HG02884 (cell line): ENCODE data around the gene MGAT1.
"Not testable (repeated sequence)": the region's sequence is repeated elsewhere in the genome, so short reads cannot be mapped to it uniquely, and the experiment has no call there.

ENCODE experiments used
- ATAC-seq: cut with Tn5 transposase; IDR thresholded peaks from one replicate; pipeline ENCODE4 v1.9.1; 2021; ENCODE audit warnings: mild to moderate bottlenecking, moderate library complexity; ENCODE audit not compliant: unreplicated experiment

Gene MGAT1

GRCh38 chr5:180786531-180787398, 15.8 kb downstream of the MGAT1 start:
- no peak for ATAC-seq

- ATAC-seq = no peak
Observed at GRCh38 chr5:180785794-180786221, 16.8 kb downstream of the MGAT1 start.

- no peak for ATAC-seq
Observed at GRCh38 chr5:180785121-180785781, 17.4 kb downstream of the MGAT1 start.

GRCh38 chr5:180784497-180785097, 18.0 kb downstream of the MGAT1 start:
- ATAC-seq = no peak

- no peak for ATAC-seq
Observed at GRCh38 chr5:180783340-180784052, 19.1 kb downstream of the MGAT1 start.

GRCh38 chr5:180782748-180783147, 19.9 kb downstream of the MGAT1 start:
- no peak for ATAC-seq

GRCh38 chr5:180781900-180782326, 20.7 kb downstream of the MGAT1 start:
- not testable (repeated sequence) for ATAC-seq

GRCh38 chr5:180779985-180780610, 22.5 kb downstream of the MGAT1 start:
- ATAC-seq = no peak

- ATAC-seq = no peak
Observed at GRCh38 chr5:180777475-180777874, 25.1 kb downstream of the MGAT1 start.

- no peak for ATAC-seq
Observed at GRCh38 chr5:180776376-180776775, 26.2 kb downstream of the MGAT1 start.

- ATAC-seq = no peak
Observed at GRCh38 chr5:180775624-180776023, 27.0 kb downstream of the MGAT1 start.

GRCh38 chr5:180771839-180772238, 30.8 kb downstream of the MGAT1 start:
- ATAC-seq = no peak

GRCh38 chr5:180769821-180770220, 32.8 kb downstream of the MGAT1 start:
- ATAC-seq = no peak

GRCh38 chr5:180755601-180756000, 47.0 kb downstream of the MGAT1 start:
- ATAC-seq = no peak

GRCh38 chr5:180744253-180744652, 58.4 kb downstream of the MGAT1 start:
- no peak for ATAC-seq

- ATAC-seq = no peak
Observed at GRCh38 chr5:180742727-180743126, 59.9 kb downstream of the MGAT1 start.

GRCh38 chr5:180740953-180741352, 61.7 kb downstream of the MGAT1 start:
- not testable (repeated sequence) for ATAC-seq

- no peak for ATAC-seq
Observed at GRCh38 chr5:180739958-180740357, 62.6 kb downstream of the MGAT1 start, which contains the start of gene OR2Y1. Gene OR2Y1 (minus strand): TSS chr5:180740058. CDS start chr5:180740058, 0 bp downstream.

GRCh38 chr5:180739271-180739670, 63.3 kb downstream of the MGAT1 start:
- no peak for ATAC-seq

- no peak for ATAC-seq
Observed at GRCh38 chr5:180736536-180736935, 66.1 kb downstream of the MGAT1 start.
